B cell (primary cell): ENCODE measurements around the gene ZNF148. TPM values are rescaled to one million over a fixed set of nuclear protein-coding genes. Genes with fewer than 3 reads are reported as not detected.
A peak's percentile ranks its signal among the peaks of the same experiment; 100 is the strongest.

Source experiments
- ATAC-seq: fragments of 200-7000 bp; cut with Tn5 transposase; one replicate; pipeline ENCODE4 v1.10.0; 2021; ENCODE audit warnings: low read depth, mild to moderate bottlenecking, moderate number of reproducible peaks, moderate library complexity
- CTCF ChIA-PET: fragments of 350-600 bp; sonication (Branson Sonifier 250); formaldehyde crosslinking; loops from one replicate; lab custom pipeline; 2021; ENCODE audit warnings: antibody characterized with exemption, inconsistent platforms; lab: Charles Lee
- POLR2A ChIA-PET: fragments of 350-600 bp; sonication (Branson Sonifier 250); formaldehyde crosslinking; loops from one replicate; lab custom pipeline; 2021; ENCODE audit warnings: antibody characterized with exemption; lab: Charles Lee
- DNase-seq: peaks from one replicate; pipeline ENCODE4 v3.0.0; 2013
- H2AFZ ChIP-seq: 2 replicates; pipeline ENCODE4 v1.6.1; 2012; ENCODE audit warnings: mild to moderate bottlenecking, low read depth, low read length; ENCODE audit not compliant: insufficient read depth, poor library complexity, severe bottlenecking
- H3K27ac ChIP-seq, 2 donors: 1 replicate in 1 of 2; 2 replicates in 1 of 2; pipeline ENCODE4 v1.5.1; 2012 to 2013; ENCODE audit warnings: low read length in 2 of 2, mild to moderate bottlenecking in 2 of 2, moderate library complexity in 1 of 2
- H3K27me3 ChIP-seq, 4 experiments: fragments of 200-600 bp in 1 of 4; sonication (generic) in 1 of 4; replicated peaks in 1 of 4; 1 replicate in 2 of 4; 2 replicates in 2 of 4; pipeline versions ENCODE4 v1.6.1 to v1.7.0; 2013 to 2016; ENCODE audit warnings: low read length in 3 of 4, mild to moderate bottlenecking in 2 of 4, mixed read lengths in 1 of 4, moderate library complexity in 1 of 4; ENCODE audit not compliant: insufficient read depth in 4 of 4, control insufficient read depth in 3 of 4; ENCODE audit errors: control extremely low read depth in 1 of 4
- H3K36me3 ChIP-seq, 2 experiments: replicated peaks in 1 of 2; 1 replicate in 1 of 2; 2 replicates in 1 of 2; pipeline versions ENCODE4 v1.6.1 to v1.7.1; 2013; ENCODE audit warnings: low read length in 1 of 2; ENCODE audit not compliant: insufficient read depth in 2 of 2, control insufficient read depth in 1 of 2; ENCODE audit errors: control extremely low read depth in 1 of 2, extremely low read depth in 1 of 2
- H3K4me1 ChIP-seq, 2 donors: fragments of 200-600 bp in 1 of 2; sonication (generic) in 1 of 2; 1 replicate in 1 of 2; 2 replicates in 1 of 2; pipeline versions ENCODE4 v1.5.1 to v1.6.1; 2013 to 2017; ENCODE audit warnings: low read length in 2 of 2; ENCODE audit not compliant: control insufficient read depth in 2 of 2, insufficient read depth in 2 of 2
- H3K4me2 ChIP-seq: replicated peaks from 2 replicates; pipeline ENCODE3; 2012; ENCODE audit warnings: mild to moderate bottlenecking, low read depth, low read length; ENCODE audit not compliant: poor library complexity, severe bottlenecking
- H3K4me3 ChIP-seq, 5 experiments: fragments of 200-600 bp in 1 of 5; sonication (generic) in 1 of 5; 1 replicate in 3 of 5; 2 replicates in 2 of 5; pipeline versions ENCODE4 v1.5.1 to v1.7.0; 2011 to 2016; ENCODE audit warnings: low read length in 4 of 5, mild to moderate bottlenecking in 4 of 5, low read depth in 2 of 5, control low read depth in 1 of 5, moderate library complexity in 1 of 5; ENCODE audit not compliant: insufficient read depth in 1 of 5; ENCODE audit errors: control extremely low read depth in 1 of 5, extremely low read depth in 1 of 5
- H3K79me2 ChIP-seq: fragments of 200-600 bp; sonication (generic); one replicate; pipeline ENCODE4 v1.6.0; 2016; ENCODE audit warnings: low read length; ENCODE audit not compliant: control insufficient read depth, insufficient read depth
- H3K9ac ChIP-seq: fragments of 200-600 bp; sonication (generic); 2 replicates; pipeline ENCODE4 v1.6.1; 2017; ENCODE audit warnings: mild to moderate bottlenecking, low read length, moderate library complexity
- H3K9me3 ChIP-seq, 3 donors: one replicate each; pipeline versions ENCODE4 v1.6.1 to v1.7.1; 2013; ENCODE audit warnings: low read length in 2 of 3; ENCODE audit not compliant: control insufficient read depth in 2 of 3, insufficient read depth in 1 of 3; ENCODE audit errors: control extremely low read depth in 1 of 3
- H4K20me1 ChIP-seq: 2 replicates; pipeline ENCODE4 v1.6.0; 2012; ENCODE audit warnings: mild to moderate bottlenecking, low read length; ENCODE audit not compliant: insufficient read depth, control insufficient read depth, poor library complexity, severe bottlenecking
- H3K27ac Mint-ChIP-seq: one replicate; pipeline ENCODE4 v1.8.0; 2021; ENCODE audit warnings: mixed read lengths
- H3K27me3 Mint-ChIP-seq: one replicate; pipeline ENCODE4 v1.8.0; 2021; ENCODE audit warnings: mixed read lengths
- H3K4me1 Mint-ChIP-seq: one replicate; pipeline ENCODE4 v1.8.0; 2021; ENCODE audit warnings: mixed read lengths
- H3K4me3 Mint-ChIP-seq: one replicate; pipeline ENCODE4 v1.8.0; 2021; ENCODE audit warnings: mixed read lengths
- H3K9me3 Mint-ChIP-seq: one replicate; pipeline ENCODE4 v1.8.0; 2022; ENCODE audit warnings: mixed read lengths; ENCODE audit not compliant: insufficient read depth
- CTCF ChIP-seq: fragments of 200-600 bp; IDR thresholded peaks from one replicate; pipeline ENCODE4 v1.8.0; 2022; ENCODE audit warnings: antibody characterized with exemption, mild to moderate bottlenecking
- EZH2 ChIP-seq: IDR thresholded peaks from 2 replicates; pipeline ENCODE4 v1.6.1; 2012; ENCODE audit warnings: borderline replicate concordance, low read depth, mild to moderate bottlenecking, moderate library complexity, low read length; ENCODE audit not compliant: insufficient read depth, poor library complexity, severe bottlenecking
- WGBS: methylation state at CpG from one replicate; pipeline ENCODE4 v1.1.5; 2013; ENCODE audit warnings: missing lambda C conversion rate; ENCODE audit not compliant: insufficient coverage; 5-methylcytosine and 5-hydroxymethylcytosine counted together
- intact Hi-C: fragments of 100-400 bp; cut with micrococcal nuclease; formaldehyde crosslinking; loops from one replicate; pipeline ENCODE4 v1.10.0; 2022
- polyA plus RNA-seq: library from polyadenylated mRNA; depleted of rRNA; stranded (reverse); fragments of >200 nt; gene quantifications from 2 replicates; pipeline ENCODE4 v1.2.3, GENCODE V29; 2012
- total RNA-seq, 2 donors: library from RNA; stranded (reverse); fragments of 120-200 nt in 1 of 2; gene quantifications; 1 replicate in 1 of 2; 2 replicates in 1 of 2; pipeline versions ENCODE4 v1.2.3 to v1.2.4, GENCODE V29; 2013 to 2022

The ZNF148 gene
- total and polyA plus RNA-seq, 2 donors (not counting 1 experiment from before 2014, with no cell fraction given), result 8.1 to 71.5 TPM

- Histone ChIP-seq H3K4me3 (no peak overlapping the region), H3K9ac (no peak overlapping the region), H3K9me3 (no peaks in the 10 kb centered on the region), H3K4me2 (no peak overlapping the region), H3K27ac (peak overlapping the region in 1 of 2 donors; percentile 7), H2AFZ (no peak overlapping the region), H4K20me1 (peaks cover 4% of the 10 kb centered on the region), H3K36me3 (peaks cover 1 to 16% of the 10 kb centered on the region in 2 experiments), H3K4me1 (peaks cover 0 to 12% of the 10 kb centered on the region in 2 donors), H3K27me3 (no peaks in the 10 kb centered on the region), H3K79me2 (no peaks in the 10 kb centered on the region)
- Mint-ChIP-seq H3K27me3 (no peaks in the 10 kb centered on the region), H3K4me1 (peaks cover 24% of the 10 kb centered on the region), H3K4me3 (no peak overlapping the region), H3K9me3 (peaks cover 3% of the 10 kb centered on the region), H3K27ac (no peak overlapping the region)
- DNase-seq (no peak), ATAC-seq (no peak)
- TF ChIP-seq CTCF (no peak), EZH2 (no peak)
- ChIA-PET POLR2A (no interaction called here), CTCF (no interaction called here)
- intact Hi-C loops, result loop anchor here (5.0 to 10.0 kb wide), 2 partner anchors 32 to 45 kb away; no protein-coding TSS in a partner anchor
- WGBS, result no CpG with 5 or more reads among the region's 2 CpGs
Measured at GRCh38 chr3:125319765-125320164, 55.4 kb downstream of the ZNF148 start.

- peaks cover 4% of the 10 kb centered on the region for H4K20me1 ChIP-seq
- TF ChIP-seq CTCF (no peak), EZH2 (no peak)
- no peaks in the 10 kb centered on the region for H3K27me3 ChIP-seq
- H3K27ac ChIP-seq, result no peak overlapping the region
- peaks cover 1 to 22% of the 10 kb centered on the region in 2 experiments for H3K36me3 ChIP-seq
- H3K9ac ChIP-seq, result no peak overlapping the region
- WGBS, result 100% methylated on average over 3 of the region's 4 CpGs
- peaks cover 3% of the 10 kb centered on the region for H3K9me3 Mint-ChIP-seq
- H2AFZ ChIP-seq, result no peak overlapping the region
- H3K4me3 Mint-ChIP-seq, result no peak overlapping the region
- H3K4me3 ChIP-seq, result no peak overlapping the region
- H3K4me2 ChIP-seq, result no peak overlapping the region
- ChIA-PET POLR2A (no interaction called here), CTCF (interaction anchor here (1.3 kb wide), 1 partner anchor 169 kb away, joined by 3 read pairs; no protein-coding TSS in a partner anchor)
- peaks cover 2% of the 10 kb centered on the region for H3K79me2 ChIP-seq
- peaks cover 0 to 12% of the 10 kb centered on the region in 2 donors for H3K4me1 ChIP-seq
- H3K9me3 ChIP-seq, result no peaks in the 10 kb centered on the region
- peaks cover 24% of the 10 kb centered on the region for H3K4me1 Mint-ChIP-seq
- DNase-seq (no peak), ATAC-seq (no peak)
- H3K27ac Mint-ChIP-seq, result no peak overlapping the region
- no peaks in the 10 kb centered on the region for H3K27me3 Mint-ChIP-seq
- intact Hi-C loops, result loop anchor here (10.0 kb wide), 1 partner anchor 46 kb away; no protein-coding TSS in a partner anchor
Measured at GRCh38 chr3:125318871-125319270, 56.3 kb downstream of the ZNF148 start.
